SH-SY5Y (cell line): ENCODE measurements around the gene CIB2.

Experiments
- GATA2 ChIP-seq: IDR thresholded peaks from 2 replicates; pipeline ENCODE4 v1.6.1; 2011; ENCODE audit warnings: mild to moderate bottlenecking, low read depth, low read length
- GATA3 ChIP-seq: IDR thresholded peaks from 2 replicates; pipeline ENCODE4 v1.6.1; 2011; ENCODE audit warnings: low read depth, mild to moderate bottlenecking, low read length, moderate library complexity

GRCh38 chr15:78178064-78178463 lies 46.8 kb upstream of the CIB2 start:
- TF ChIP-seq GATA3 = no peak
- no peak for TF ChIP-seq GATA2
